GM12872 (cell line): ENCODE measurements around the gene LRCH1.

Experiments used
- TF ChIP-seq, protein P1 (sequence below): IDR thresholded peaks from 3 replicates; pipeline ENCODE4 v1.5.1; 2011; ENCODE audit warnings: low read depth, mild to moderate bottlenecking, low read length, moderate library complexity; ENCODE audit not compliant: insufficient read depth

Gene LRCH1

GRCh38 chr13:46654951-46655350 lies 102.0 kb downstream of the LRCH1 start:
- TF ChIP-seq, protein P1, sequence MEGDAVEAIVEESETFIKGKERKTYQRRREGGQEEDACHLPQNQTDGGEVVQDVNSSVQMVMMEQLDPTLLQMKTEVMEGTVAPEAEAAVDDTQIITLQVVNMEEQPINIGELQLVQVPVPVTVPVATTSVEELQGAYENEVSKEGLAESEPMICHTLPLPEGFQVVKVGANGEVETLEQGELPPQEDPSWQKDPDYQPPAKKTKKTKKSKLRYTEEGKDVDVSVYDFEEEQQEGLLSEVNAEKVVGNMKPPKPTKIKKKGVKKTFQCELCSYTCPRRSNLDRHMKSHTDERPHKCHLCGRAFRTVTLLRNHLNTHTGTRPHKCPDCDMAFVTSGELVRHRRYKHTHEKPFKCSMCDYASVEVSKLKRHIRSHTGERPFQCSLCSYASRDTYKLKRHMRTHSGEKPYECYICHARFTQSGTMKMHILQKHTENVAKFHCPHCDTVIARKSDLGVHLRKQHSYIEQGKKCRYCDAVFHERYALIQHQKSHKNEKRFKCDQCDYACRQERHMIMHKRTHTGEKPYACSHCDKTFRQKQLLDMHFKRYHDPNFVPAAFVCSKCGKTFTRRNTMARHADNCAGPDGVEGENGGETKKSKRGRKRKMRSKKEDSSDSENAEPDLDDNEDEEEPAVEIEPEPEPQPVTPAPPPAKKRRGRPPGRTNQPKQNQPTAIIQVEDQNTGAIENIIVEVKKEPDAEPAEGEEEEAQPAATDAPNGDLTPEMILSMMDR, result no peak

GRCh38 chr13:46655377-46656180 lies 102.6 kb downstream of the LRCH1 start:
- TF ChIP-seq, protein P1, result no peak

GRCh38 chr13:46656786-46657185 lies 103.8 kb downstream of the LRCH1 start:
- TF ChIP-seq, protein P1, result no peak

DNA sequence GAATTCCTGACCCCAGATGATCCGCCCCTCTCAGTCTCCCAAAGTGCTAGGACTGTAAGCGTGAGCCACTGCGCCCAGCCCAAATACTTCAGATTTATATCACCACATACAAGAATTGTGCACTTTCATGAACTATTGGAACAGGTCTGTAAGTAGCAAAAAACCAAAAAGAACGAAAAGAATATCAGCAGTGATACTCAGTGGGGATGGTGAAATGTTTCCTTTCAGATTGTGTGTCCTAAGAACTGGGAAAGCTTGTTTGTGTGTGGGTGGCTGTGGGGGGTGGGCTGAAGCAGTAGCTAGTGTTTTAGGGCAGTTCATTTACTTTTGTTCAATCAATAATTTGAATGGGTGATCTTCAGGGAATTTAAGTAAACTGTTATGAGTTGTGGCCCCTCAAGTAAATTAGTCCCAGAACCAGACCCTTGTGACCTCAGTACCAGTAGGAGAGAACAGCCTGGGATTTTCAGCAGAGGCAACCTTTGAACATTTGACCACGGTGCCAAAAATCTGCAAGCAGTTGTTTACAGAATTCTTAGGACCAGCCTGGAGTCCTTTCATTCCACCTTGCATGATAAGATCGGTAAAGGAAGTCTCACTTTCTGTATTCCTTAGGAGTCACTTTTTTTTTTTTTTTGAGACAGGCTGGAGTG lies 106.6 kb downstream of the LRCH1 start:
- TF ChIP-seq, protein P1, result no peak

DNA sequence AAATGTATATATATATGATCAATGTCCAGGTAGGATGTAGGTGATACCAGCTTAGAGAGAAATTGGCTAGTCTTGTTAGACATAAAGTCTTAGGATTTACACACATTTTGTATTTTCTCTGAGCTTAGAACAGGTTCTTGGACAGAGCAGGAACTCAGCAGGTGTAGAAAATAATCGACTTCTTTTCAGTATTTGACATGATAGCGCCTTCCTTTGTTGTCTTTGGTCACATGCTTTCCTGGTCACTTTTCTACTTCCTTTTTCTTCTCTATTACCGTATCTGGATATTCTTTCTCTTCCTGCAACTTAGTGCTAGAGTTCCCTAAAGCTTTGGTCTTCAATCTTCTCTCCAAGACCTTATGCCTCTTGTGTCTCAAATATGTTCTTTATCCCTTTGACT lies 107.4 kb downstream of the LRCH1 start:
- TF ChIP-seq, protein P1, result no peak

- TF ChIP-seq, protein P1, result no peak
These were observed 107.9 kb downstream of the LRCH1 start for GRCh38 chr13:46660857-46661256.

DNA sequence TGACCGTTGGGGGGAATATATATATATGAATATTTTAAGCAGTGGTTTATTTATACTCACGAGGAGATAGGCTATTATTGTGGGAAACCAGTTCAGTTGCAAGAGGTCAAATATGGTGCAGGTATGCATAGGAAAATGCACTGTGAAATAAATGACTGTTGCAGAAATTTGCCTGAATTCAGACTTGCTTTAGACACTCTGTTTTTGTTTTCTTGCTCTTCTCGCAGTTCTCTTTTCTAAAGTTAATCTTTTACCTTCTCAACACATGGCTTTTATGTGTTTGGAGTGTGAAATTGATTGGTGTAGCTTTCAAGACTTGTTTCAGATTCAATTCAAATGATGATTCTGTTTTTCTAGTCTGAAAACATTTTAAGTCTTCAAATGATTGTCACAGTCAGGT lies 109.7 kb downstream of the LRCH1 start:
- TF ChIP-seq, protein P1, result no peak
